ENCODE data around the gene CENPW.

DNA sequence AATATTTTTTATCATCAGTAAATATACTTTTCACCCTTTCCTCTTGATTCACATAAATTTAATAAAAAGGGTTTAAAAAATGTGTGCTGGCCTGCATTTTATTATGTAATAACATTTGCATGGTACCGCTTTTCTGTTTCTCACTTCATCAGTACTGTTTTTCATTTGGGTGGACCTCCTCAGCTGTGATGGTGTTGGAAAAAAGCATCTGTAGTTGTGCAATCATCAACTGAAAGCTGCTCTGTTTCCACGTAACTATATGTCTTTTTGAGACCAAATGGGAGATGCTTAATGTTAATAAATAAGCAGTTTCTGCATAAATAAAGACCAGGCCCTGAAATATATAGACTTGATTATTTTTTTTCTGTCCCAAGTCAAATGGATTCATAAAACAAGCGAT lies 31.6 kb upstream of the CENPW start:
- no peak for TF ChIP-seq CTCF (IDR thresholded peaks at IDR 0.05; ENCODE audit: insufficient read depth, low read length)
- no peak for TF ChIP-seq POLR2AphosphoS5 (IDR thresholded peaks at IDR 0.05; ENCODE audit: low read depth)
- no peak for TF ChIP-seq REST (IDR thresholded peaks at IDR 0.05; ENCODE audit: insufficient replicate concordance, low read depth)
- no peak for TF ChIP-seq GABPA (IDR thresholded peaks at IDR 0.05; ENCODE audit: low read depth)
